IPS-NIHi7 (cell line): ENCODE results near the gene THSD1.
"Not testable (repeated sequence)": the region's sequence is repeated elsewhere in the genome, so short reads cannot be mapped to it uniquely, and the experiment has no call there.

Experiments
- DNase-seq: peaks from one replicate; pipeline ENCODE4 v3.0.0; 2012; ENCODE audit warnings: mixed read lengths; ENCODE audit errors: extremely low spot score

Gene THSD1

DNA sequence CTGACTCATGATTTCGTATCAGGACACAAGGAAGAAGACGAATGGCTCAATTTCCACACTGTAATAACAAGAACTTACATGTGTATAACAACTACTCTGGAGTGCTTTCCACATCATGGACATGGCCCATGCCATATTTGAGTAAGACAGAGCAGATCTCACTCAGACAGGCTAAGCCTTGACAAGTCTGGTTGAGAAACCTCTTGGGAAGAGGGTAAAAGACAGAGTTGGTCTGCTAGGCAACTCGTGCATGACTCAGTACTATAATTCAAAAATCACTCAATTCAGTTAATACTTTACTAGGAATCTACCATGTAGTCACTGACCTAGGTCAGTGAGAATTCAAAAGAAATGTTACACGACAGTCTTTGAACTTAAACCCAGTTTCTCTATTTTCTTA is 5.7 kb upstream of the THSD1 start:
- no peak for DNase-seq

DNA sequence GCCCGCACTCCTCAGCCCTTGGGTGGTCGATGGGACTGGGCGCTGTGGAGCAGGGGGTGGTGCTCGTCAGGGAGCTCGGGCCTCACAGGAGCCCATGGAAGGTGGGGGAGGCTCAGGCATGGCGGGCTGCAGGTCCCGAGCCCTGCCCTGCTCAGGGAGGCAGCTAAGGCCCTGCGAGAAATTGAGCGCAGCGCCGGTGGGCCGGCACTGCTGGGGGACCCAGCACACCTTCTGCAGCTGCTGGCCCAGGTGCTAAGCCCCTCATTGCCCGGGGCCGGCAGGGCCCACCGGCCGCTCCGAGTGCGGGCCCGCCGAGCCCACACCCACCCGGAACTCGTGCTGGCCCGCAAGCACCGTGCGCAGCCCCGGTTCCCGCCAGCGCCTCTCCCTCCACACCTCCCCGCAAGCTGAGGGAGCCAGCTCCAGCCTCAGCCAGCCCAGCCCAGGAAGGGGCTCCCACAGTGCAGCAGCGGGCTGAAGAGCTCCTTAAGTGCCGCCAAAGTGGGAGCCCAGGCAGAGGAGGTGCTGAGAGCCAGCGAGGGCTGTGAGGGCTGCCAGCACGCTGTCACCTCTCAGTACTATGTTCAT is 2.2 kb upstream of the THSD1 start:
- DNase-seq: not testable (repeated sequence)

DNA sequence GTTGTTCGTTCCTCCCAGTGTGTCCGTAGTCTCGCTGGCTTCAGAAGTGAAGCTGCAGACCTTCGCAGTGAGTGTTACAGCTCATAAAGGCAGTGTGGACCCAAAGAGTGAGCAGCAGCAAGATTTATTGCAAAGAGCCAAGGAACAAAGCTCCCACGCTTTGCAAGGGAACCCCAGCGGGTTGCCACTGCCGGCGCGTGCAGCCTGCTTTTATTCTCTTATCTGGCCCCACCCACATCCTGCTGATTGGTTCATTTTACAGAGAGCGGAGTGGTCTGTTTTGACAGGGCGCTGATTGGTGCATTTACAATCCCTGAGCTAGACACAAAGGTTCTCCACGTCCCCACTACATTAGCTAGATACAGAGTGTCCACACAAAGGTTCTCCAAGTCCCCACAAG is 1.5 kb upstream of the THSD1 start:
- not testable (repeated sequence) for DNase-seq

DNA sequence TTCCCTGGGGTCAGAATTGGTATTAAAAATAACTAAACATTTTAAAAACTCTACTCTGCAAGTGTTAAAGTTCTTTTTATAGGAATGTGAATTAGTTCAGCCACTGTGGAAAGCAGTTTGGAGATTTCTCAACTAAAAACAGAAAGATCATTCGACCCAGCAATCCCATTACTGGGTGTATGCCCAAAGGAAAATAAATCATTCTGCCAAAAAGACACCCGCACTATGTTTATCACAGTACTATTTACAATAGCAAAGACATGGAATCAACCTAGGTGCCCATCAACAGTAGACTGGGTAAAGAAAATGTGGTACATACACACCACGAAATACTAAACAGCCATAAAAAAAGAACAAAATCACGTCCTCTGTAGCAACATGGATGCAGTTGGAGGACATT is 657 bp upstream of the THSD1 start:
- no peak for DNase-seq

DNA sequence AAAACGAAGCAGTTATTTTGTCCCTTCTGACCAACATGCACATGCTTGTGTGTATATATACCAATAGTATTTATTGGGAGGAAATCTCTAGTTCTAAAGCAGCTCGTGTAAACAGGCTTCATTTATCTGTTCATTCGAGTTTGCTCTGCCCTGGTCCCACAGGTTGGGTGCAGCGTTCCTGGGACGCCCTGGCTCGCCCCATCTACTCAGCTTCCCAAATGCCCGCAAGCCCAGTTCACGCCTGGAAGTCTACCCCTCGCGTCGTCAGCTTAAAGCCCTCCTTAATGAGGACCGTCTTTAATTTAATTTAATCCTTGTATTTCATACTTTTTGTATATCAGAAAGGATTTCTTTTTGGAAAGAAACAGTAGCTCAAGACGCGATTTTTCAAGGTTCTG is 604 bp downstream of the THSD1 start:
- no peak for DNase-seq

DNA sequence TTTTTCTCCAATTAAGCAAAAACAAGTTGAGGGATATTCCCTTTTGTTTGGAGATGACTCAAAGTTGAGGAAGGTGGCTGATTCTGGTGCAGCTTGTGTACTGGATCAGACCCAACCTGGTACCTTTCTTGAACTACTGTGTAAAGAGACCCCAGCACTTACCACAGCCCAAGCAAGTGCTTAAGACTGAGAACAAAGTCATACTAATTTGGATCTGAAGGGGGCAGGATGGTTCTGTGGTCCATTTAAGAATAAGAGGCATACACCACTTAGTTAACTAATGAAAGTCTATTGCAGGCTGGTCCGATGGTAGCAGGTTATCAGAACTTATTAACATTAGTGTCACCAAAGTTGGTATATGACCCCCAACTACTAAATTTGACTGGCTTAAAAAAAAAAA is 6.3 kb downstream of the THSD1 start:
- no peak for DNase-seq

DNA sequence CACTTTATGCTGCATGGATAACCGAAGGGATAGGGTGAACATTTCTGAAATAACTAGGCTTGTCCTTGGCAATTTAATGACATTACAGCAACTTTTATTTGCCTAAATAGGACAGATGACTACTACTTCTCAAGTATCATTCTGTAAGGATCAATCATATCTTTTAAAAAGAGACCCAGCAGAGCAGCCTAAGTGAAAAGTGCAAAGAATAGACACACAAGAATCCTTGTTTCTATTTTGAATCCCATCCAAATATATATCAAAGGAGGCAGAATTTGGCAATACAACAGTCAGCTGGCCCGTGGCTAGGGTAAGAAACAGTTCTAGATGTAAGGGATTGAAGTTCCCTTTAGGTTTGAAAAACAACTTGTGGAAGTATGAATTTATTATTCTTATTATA is 6.9 kb downstream of the THSD1 start:
- no peak for DNase-seq

DNA sequence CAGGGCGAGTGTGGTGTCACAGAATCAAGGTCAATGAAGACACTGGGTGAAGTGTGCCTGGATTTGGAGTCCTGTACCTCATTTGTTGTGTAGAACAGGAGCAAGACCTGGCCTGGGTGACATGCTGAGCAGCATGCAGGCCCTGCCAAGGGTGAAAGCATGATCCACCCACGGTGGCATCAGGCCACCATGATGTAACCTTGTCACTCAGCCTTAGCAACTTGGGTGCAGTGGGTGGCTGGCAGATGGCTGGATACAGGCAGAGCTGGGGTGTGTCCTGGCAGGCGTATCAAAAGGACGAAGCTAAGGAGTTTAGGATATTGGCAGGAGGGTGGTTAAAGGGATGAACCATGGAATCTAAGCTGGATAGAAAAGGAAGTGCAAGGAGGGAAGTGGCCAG is 10.3 kb downstream of the THSD1 start:
- no peak for DNase-seq

DNA sequence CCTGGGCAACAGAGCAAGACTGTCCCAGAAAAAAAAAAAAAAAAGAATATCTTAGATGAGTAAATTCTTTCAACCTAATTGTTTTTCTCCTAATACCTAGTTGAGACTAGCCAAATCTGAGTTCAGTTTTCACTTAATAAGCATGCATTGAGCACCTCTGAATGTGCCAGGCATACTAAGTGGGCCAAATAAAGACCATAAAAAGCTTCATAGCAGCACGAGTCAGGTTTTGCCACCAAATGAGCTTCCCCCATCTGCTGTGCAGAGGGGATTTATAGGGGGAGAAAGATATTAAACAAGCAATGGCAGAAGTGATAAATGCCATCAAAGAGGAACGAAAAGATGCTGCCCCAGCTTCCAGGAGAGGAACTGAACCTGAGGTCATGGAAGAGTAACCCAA is 11.4 kb downstream of the THSD1 start:
- DNase-seq: no peak

DNA sequence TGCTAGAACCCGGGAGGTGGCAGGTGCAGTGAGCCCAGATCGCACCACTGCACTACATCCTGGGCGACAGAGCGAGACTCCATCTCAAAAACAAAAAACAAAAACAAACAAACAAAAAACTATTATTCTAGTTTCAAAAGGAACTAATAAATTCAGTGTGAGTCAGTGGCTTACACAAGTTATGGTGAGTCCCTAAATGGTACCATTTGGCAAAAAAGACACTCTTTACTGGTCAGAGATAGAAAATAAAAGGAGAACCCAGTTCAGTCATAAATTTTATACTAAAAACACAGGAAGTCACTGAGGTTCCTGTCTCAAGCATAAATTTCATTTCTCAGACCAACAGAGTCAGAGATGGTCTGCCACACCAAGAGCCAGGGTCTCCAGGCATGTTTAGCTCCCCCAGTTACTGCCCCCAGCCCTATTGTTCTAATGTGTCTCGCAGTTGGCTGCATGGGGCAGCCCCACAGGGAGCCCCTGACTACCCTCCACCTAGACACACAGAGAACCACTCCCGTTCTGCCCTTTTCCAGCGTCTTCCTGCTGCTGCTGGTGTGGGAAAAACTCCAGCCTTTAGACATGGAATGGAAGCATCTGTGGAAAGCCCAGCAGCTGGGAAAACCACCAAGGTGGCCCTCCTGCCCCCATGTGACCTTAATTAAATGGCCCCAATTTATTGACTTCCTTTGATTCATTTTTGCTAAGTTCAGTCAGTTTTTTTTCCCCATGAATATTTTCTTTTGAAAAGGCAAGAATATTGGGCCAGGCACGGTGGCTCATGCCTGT is 12.2 kb downstream of the THSD1 start:
- DNase-seq: no peak

DNA sequence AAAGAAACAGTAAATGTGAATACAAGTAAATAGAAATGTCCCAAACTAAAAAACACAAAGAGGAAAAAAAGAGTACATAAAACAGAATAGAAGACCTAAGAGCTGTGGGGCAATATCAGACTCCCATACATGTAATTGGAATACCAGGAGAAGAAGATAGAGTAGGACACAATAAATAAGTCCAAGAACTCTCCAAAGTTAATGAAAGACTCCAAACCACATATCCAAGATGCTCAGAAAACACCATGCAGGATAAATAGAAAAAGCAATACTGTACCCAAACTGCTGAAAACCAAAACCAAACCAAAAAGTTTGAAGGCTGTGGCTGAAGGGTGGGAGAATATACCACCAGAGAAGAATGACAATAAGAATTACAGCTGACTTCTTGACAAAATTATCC is 18.3 kb downstream of the THSD1 start:
- no peak for DNase-seq

DNA sequence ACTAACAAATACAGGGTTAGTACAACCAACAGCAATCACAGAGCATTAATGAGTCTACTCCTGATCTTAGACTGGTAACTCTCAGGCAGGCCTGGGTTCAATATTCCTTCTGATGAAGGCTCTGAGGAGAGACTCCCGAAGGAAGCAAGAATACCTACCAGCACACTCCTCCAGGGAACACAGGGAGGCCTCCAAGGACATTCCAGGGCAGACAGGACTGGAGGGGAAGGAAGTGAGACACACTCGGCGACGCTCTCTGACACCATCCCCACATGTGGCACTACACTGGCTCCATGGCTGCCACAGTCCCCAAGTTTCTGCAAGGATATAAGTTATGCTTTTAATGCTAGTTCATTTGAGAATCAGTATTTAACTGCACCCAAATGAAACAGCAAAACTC is 20.1 kb downstream of the THSD1 start:
- DNase-seq: no peak

DNA sequence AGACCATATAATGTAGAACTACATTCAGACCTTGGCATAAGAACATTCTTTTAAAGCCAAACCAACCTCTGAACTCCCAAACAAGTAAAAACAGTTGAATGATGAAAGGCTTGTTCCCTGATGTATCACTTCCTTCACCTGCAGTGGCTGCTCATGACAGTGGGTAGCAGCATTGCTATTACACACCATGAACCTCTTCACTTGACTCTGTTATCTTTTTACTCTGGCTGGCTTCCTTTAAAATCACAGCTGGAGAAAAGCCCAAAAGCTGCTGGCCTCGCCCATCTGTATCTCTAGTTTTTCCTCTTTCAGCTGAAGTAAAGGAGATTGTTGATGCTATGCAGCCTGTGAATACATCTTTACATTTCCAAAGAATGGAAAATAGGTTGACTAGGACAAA is 22.6 kb downstream of the THSD1 start:
- no peak for DNase-seq

DNA sequence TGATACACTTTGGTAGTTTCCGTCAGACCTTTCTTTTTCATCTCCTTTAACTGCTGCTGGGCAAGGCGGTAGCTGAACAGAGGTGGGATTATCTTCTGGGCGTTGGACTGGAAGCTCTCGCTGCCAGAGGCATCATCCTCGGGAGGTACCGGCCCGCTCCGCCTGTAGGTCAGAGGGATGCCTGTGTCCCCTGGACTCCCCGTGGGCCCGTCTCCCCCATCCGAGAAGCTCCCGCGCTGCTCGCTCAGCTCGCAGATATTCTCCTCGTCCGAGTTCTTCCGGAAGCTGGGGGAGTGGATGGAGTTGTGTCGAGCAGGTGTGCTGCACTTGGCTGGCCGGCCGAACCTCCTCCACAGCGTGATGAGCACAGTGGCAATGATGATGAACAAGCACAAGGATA is 27.7 kb downstream of the THSD1 start:
- no peak for DNase-seq

DNA sequence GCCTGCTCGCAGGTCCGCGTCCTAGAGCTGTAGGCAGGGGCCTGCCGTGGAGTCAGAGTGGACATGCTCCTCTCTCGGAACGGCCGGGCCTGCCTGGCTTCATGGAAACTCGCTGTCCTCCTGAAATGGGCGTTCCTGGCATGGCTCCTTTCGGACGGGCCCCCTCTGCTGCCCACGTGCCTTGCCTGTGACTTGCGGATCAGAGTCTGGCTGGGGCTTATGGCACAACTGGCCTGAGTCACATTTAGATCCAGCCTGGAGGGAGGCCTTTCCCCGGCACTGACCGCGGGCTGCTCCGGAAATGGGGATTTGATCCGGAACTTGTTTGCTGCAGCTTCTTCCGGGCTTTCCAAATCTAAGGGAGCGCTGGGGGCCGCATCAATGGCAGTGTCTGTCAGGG is 28.1 kb downstream of the THSD1 start:
- no peak for DNase-seq

DNA sequence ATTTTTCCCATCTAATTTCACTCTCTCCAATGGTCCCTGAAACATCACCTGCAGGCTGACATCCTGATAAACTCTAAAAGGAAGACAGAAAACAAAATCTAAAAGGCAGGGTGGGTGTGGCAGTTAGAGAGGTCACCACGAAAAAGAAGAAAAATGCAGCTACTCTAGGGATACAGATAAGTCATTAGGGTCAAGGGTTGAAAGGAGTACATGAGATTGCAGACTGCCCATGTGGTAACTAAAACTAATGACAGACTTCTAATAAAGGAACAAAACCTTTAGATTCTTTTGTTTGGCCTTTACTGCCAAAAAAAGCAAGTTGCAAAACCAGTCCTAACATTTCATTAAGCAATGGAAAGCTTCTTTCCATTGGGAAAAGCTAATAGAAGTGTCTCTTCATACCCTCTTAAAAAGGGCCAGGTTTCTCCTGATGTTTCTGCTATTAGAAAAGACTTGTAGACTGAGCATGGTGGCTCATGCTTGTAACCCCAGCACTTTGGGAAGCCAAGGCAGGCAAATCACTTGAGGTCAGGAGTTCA is 31.0 kb downstream of the THSD1 start:
- no peak for DNase-seq

DNA sequence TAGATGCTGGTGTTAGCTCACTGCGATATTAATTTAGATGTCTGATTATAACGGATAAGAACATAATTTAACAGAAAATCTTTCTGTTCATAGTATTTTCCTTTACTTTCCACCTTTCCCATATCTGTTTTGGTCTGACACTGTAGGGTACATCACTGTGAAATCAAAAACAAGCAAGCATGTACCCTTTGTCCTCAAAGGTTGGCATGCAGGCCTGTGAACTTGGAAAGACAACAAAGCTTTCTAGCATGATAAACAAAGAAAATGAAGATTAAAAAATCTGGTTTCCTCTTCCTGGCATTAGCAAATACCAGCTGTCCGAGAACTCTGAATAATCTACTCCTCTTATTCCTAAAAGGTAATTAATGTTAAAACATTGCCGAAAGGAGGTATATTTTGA is 31.6 kb downstream of the THSD1 start:
- no peak for DNase-seq

DNA sequence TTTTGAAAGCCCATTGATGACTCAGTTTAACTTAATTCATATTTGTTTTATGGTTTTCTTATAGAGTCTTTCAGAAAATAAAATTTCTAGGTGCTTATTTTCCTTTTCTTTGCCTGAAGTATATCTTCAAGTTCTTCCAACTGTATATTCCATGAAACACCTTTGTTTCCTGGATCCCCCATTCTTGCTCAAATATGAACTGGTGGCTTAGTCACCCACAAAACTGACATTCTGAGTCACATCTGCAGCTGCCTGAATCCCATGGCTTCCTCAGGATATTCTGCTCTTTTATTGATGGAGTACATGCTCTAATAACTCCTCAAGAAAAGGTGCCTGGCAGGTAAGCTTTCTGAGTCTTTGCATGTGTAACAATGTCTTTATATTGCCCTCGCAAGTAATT is 32.7 kb downstream of the THSD1 start:
- DNase-seq: not testable (repeated sequence)

DNA sequence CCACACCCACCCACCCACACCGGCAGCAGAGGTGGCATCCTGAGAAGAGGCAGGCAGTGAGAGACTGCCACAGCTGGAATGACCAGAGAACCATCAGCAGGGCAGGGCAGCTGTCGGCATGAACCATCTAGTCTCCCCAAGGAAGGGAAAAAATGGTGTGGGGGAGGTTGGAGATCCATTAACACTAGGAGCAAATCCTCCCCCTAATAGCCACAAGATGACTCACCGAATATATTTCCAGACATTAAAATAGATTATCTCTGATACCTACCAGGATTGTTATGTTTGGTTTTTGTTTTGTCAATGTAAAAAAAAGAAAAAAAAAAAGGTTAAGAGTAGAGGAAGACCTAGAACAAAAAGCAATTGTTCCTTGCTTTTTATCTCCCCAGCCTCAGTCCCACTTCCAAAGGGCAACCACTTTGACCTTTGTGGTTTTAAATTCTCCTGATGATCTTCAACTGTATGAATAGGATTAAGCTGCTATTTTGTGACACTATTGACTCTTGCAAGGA is 34.2 kb downstream of the THSD1 start:
- DNase-seq: peak; percentile 20

DNA sequence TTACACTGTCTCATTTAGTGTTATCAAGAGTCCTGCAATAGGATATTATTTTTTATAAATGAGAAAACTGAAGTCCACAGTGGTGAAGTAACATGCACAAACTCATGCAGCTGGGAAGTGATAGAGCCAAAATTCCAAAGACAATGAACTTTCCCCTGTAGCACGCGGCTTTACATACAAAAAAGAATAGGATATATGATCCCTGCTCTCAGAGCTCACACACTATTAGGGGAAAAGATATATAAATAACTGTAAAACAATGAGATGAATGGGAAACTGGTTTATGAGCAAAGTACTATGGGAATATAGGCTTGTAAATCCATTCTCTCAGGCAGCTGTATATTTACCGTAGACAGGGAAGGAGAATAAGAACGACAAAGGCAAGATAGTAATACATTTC is 39.7 kb downstream of the THSD1 start:
- no peak for DNase-seq

DNA sequence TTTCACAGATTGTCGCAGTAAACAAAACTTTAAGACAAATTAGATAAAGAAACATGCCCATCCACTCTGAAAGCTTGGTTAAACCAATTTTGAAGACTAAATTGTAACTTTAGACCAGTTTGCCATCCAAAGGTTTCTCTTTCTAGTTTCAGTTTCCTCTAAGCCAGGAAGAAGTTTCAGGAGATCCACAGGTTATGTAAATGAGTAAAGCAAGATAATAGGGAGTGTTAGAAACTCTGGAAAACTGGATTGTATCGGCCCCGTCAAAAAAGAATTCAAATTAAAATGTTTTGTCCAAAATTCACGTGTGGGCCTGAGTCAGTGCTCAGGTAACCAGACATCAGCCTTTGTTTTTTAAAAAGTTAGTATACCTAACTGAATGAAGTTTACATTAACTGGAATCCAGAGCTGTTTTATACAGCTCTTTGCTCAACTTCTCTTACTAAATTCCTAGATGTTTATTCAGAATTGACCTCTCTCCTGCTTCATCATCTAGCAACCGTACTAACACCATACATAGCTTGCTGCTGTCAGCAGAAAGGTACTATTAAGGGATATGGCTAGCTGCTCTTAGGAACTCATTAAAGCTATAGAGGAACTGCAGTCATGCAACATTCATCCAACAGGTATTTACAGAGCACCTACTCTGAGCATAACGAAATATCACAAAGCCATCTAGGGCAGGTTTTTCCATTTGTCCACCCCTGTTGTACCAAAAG is 43.6 kb downstream of the THSD1 start:
- DNase-seq: not testable (repeated sequence)

DNA sequence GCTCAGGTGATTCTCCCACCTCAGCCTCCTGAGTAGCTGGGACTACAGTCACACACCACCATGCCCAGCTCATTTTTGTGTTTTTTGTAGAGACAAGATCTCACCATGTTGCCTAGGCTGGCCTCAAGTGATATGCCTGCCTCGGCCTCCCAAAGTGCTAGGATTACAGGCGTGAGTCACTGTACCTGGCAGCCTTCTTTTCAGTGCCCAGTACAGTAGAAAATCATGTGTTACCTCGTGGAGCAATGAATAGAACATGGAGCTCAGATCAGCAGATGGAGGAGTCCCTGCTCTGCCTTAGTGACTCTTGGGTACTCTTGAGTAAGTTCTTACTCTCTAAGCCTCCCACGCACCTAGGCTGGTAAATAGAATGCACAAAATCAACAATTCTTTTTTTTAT is 44.7 kb downstream of the THSD1 start:
- DNase-seq: no peak

DNA sequence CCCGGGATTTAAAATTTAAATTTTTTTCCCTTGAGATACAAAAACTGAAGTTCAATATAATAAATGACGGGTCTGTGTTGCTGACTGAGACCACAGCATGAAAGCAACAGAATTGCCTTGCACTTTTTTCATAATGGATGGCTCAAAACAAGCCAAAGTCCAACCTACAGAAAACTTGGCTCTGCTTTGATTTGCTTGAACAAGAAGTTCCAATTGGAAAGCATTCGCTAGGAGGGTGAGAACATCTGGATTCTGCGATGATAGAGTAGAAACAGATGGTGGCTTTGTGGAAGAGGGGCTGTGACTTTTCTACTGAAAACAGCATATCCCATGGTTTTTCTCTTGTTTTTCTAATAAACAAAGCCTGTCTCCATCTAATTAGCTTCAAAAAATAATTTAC is 46.4 kb downstream of the THSD1 start:
- no peak for DNase-seq
